WTC11 (cell line): ENCODE data around the gene PAN3. TPM values are rescaled to one million over a fixed set of nuclear protein-coding genes. Genes with fewer than 3 reads are reported as not detected.

Experiments used
- ATAC-seq: fragments of 200-7000 bp; cut with Tn5 transposase; 2 replicates; pipeline ENCODE4 v1.10.0; 2021; ENCODE audit warnings: mild to moderate bottlenecking, moderate library complexity
- CTCF ChIA-PET: fragments of 300-600 bp; sonication (Branson Sonifier 250); formaldehyde crosslinking; loops from one replicate; lab custom pipeline; 2021; ENCODE audit warnings: antibody characterized with exemption; lab: Charles Lee
- POLR2A ChIA-PET: fragments of 350-600 bp; sonication (Branson Sonifier 250); formaldehyde crosslinking; loops from one replicate; lab custom pipeline; 2021; ENCODE audit warnings: antibody characterized with exemption; lab: Charles Lee
- DNase-seq: peaks from one replicate; pipeline ENCODE4 v3.0.0; 2021; ENCODE audit warnings: low spot score
- H3K27ac Mint-ChIP-seq: 2 replicates; pipeline ENCODE4 v1.8.0; 2021; ENCODE audit warnings: mixed read lengths
- H3K27me3 Mint-ChIP-seq: 2 replicates; pipeline ENCODE4 v1.8.0; 2021; ENCODE audit warnings: low read depth, mild to moderate bottlenecking, moderate library complexity, mixed read lengths
- H3K36me3 Mint-ChIP-seq: 2 replicates; pipeline ENCODE4 v1.8.0; 2021; ENCODE audit warnings: mixed read lengths
- H3K4me1 Mint-ChIP-seq: 2 replicates; pipeline ENCODE4 v1.8.0; 2022; ENCODE audit warnings: mixed read lengths
- H3K4me3 Mint-ChIP-seq: 2 replicates; pipeline ENCODE4 v1.8.0; 2021; ENCODE audit warnings: mild to moderate bottlenecking, moderate library complexity, mixed read lengths
- H3K9me3 Mint-ChIP-seq: 2 replicates; pipeline ENCODE4 v1.8.0; 2021; ENCODE audit warnings: mixed read lengths
- AFF4 ChIP-seq: sonication (generic); formaldehyde crosslinking; IDR thresholded peaks from 2 replicates; pipeline ENCODE4 v1.8.1; 2023; ENCODE audit warnings: mild to moderate bottlenecking, missing genetic modification reagents, borderline replicate concordance
- CREB1 ChIP-seq: sonication (generic); formaldehyde crosslinking; IDR thresholded peaks from 2 replicates; pipeline ENCODE4 v1.8.0; 2023; ENCODE audit warnings: mild to moderate bottlenecking, missing genetic modification reagents
- E2F1 ChIP-seq: sonication (generic); formaldehyde crosslinking; IDR thresholded peaks from 2 replicates; pipeline ENCODE4 v1.8.0; 2022; ENCODE audit warnings: mild to moderate bottlenecking, missing genetic modification reagents
- ERG ChIP-seq: fragments of 250-450 bp; sonication (Bioruptor Pico); IDR thresholded peaks from 2 replicates; pipeline ENCODE4 v1.8.0; 2021; ENCODE audit warnings: mild to moderate bottlenecking
- SOX15 ChIP-seq: fragments of 250-450 bp; sonication (Bioruptor Pico); IDR thresholded peaks from 2 replicates; pipeline ENCODE4 v1.9.0; 2021; ENCODE audit warnings: mild to moderate bottlenecking
- TCF7 ChIP-seq: sonication (generic); formaldehyde crosslinking; IDR thresholded peaks from 2 replicates; pipeline ENCODE4 v1.8.0; 2022; ENCODE audit warnings: mild to moderate bottlenecking, low read depth, missing genetic modification reagents, moderate library complexity
- ZNF423 ChIP-seq: fragments of 250-450 bp; sonication (Bioruptor Pico); IDR thresholded peaks from 2 replicates; pipeline ENCODE4 v2.1.2; 2022; ENCODE audit warnings: mild to moderate bottlenecking, moderate library complexity
- total RNA-seq: library from RNA; stranded (reverse); gene quantifications from 3 replicates; pipeline ENCODE4 v1.2.3, GENCODE V29; 2021
- TF ChIP-seq, protein P1 (sequence below): sonication (generic); formaldehyde crosslinking; IDR thresholded peaks from 2 replicates; pipeline ENCODE4 v1.8.0; 2022; ENCODE audit warnings: missing genetic modification reagents

Gene PAN3
- total RNA-seq, 1 experiment from 2014 or later = 37.8 TPM

DNA sequence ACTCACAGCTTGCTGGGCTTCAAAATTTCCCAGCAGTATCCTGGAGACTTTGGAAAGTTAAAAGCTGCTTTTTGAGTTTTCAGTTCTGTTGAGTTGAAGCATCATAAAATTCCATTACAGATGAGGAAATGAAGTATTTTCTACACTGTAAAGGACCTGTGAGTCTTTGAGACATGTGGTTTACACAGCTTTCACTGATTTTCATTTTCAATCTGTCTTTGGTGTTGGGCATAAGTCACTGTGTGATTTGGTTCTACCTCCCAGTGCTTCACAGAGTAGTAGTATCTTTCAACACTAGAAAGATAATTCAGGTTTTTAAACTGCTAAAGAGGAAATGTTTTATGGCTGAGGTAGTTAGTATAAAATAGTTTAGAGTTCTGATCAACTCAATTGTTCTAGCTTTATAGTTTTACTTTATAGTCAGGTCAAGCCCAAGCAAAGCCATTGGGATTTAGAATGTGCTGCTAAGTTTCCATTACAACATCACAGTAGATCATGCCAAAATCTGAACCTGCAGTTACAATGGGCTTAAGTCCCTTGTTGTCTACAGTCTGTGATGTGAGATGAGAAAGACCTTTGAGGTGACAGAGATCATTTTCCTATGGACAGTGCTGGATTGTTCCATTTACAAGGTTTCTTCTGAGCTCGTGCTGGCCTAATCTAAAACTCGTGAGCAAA lies 195.0 kb downstream of the PAN3 start (continued):
- TF ChIP-seq AFF4 (no peak), TCF7 (CRISPR knock-in tag) (no peak), ERG (CRISPR knock-in tag) (no peak)

- H3K27ac Mint-ChIP-seq = peak overlapping the region; percentile 72; the same call in 1 of the 2 replicates
- DNase-seq = no peak
- no peaks in the 10 kb centered on the region for H3K4me1 Mint-ChIP-seq
- H3K36me3 Mint-ChIP-seq = peaks cover 41% of the 10 kb centered on the region
- no peak for TF ChIP-seq CREB1 (CRISPR knock-in tag)
- no peak for TF ChIP-seq SOX15 (CRISPR knock-in tag)
- no peak for TF ChIP-seq E2F1
- TF ChIP-seq, all 79 proteins: peak for 0
- POLR2A ChIA-PET = interaction anchor here (0.6 kb wide), 1 partner anchor 477 kb away, joined by 4 read pairs; no protein-coding TSS in a partner anchor
- Mint-ChIP-seq H3K27me3 (no peaks in the 10 kb centered on the region), H3K4me3 (no peak overlapping the region), H3K9me3 (no peaks in the 10 kb centered on the region)
- ATAC-seq = no peak
- CTCF ChIA-PET = interaction anchor here (0.8 kb wide), 1 partner anchor 12 kb away, joined by 3 read pairs; no protein-coding TSS in a partner anchor
Observed at GRCh38 chr13:28336193-28336657, 197.9 kb downstream of the PAN3 start.

- no peaks in the 10 kb centered on the region for H3K9me3 Mint-ChIP-seq
- no peak overlapping the region for H3K4me3 Mint-ChIP-seq
- H3K27me3 Mint-ChIP-seq = no peaks in the 10 kb centered on the region
- TF ChIP-seq ZNF423 = no peak
- TF ChIP-seq, protein P1, sequence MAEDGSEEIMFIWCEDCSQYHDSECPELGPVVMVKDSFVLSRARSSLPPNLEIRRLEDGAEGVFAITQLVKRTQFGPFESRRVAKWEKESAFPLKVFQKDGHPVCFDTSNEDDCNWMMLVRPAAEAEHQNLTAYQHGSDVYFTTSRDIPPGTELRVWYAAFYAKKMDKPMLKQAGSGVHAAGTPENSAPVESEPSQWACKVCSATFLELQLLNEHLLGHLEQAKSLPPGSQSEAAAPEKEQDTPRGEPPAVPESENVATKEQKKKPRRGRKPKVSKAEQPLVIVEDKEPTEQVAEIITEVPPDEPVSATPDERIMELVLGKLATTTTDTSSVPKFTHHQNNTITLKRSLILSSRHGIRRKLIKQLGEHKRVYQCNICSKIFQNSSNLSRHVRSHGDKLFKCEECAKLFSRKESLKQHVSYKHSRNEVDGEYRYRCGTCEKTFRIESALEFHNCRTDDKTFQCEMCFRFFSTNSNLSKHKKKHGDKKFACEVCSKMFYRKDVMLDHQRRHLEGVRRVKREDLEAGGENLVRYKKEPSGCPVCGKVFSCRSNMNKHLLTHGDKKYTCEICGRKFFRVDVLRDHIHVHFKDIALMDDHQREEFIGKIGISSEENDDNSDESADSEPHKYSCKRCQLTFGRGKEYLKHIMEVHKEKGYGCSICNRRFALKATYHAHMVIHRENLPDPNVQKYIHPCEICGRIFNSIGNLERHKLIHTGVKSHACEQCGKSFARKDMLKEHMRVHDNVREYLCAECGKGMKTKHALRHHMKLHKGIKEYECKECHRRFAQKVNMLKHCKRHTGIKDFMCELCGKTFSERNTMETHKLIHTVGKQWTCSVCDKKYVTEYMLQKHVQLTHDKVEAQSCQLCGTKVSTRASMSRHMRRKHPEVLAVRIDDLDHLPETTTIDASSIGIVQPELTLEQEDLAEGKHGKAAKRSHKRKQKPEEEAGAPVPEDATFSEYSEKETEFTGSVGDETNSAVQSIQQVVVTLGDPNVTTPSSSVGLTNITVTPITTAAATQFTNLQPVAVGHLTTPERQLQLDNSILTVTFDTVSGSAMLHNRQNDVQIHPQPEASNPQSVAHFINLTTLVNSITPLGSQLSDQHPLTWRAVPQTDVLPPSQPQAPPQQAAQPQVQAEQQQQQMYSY = no peak
- no peak for ATAC-seq
- DNase-seq = no peak
- no peak overlapping the region for H3K27ac Mint-ChIP-seq
- H3K36me3 Mint-ChIP-seq = peaks cover 41% of the 10 kb centered on the region
- CTCF ChIA-PET = interaction anchor here (0.8 kb wide), 1 partner anchor 13 kb away, joined by 3 read pairs; no protein-coding TSS in a partner anchor
- H3K4me1 Mint-ChIP-seq = no peaks in the 10 kb centered on the region
- POLR2A ChIA-PET = no interaction called here
Observed at GRCh38 chr13:28337166-28338005, 199.0 kb downstream of the PAN3 start.
